Measurements from ENCODE around the gene FAM120B.
"Not testable (repeated sequence)": the region's sequence is repeated elsewhere in the genome, so short reads cannot be mapped to it uniquely, and the experiment has no call there.

Gene FAM120B, protein sequence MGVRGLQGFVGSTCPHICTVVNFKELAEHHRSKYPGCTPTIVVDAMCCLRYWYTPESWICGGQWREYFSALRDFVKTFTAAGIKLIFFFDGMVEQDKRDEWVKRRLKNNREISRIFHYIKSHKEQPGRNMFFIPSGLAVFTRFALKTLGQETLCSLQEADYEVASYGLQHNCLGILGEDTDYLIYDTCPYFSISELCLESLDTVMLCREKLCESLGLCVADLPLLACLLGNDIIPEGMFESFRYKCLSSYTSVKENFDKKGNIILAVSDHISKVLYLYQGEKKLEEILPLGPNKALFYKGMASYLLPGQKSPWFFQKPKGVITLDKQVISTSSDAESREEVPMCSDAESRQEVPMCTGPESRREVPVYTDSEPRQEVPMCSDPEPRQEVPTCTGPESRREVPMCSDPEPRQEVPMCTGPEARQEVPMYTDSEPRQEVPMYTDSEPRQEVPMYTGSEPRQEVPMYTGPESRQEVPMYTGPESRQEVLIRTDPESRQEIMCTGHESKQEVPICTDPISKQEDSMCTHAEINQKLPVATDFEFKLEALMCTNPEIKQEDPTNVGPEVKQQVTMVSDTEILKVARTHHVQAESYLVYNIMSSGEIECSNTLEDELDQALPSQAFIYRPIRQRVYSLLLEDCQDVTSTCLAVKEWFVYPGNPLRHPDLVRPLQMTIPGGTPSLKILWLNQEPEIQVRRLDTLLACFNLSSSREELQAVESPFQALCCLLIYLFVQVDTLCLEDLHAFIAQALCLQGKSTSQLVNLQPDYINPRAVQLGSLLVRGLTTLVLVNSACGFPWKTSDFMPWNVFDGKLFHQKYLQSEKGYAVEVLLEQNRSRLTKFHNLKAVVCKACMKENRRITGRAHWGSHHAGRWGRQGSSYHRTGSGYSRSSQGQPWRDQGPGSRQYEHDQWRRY

GRCh38 chr6:170306324-170307079 is at the start of gene FAM120B:
TSS of gene FAM120B (plus strand) at chr6:170306758. CDS start at chr6:170317391, 10,633 bp downstream.
- peak; percentile 97 for DNase-seq

- DNase-seq, result no peak
Observed at GRCh38 chr6:170257376-170257775, 49.2 kb upstream of the FAM120B start.

DNA sequence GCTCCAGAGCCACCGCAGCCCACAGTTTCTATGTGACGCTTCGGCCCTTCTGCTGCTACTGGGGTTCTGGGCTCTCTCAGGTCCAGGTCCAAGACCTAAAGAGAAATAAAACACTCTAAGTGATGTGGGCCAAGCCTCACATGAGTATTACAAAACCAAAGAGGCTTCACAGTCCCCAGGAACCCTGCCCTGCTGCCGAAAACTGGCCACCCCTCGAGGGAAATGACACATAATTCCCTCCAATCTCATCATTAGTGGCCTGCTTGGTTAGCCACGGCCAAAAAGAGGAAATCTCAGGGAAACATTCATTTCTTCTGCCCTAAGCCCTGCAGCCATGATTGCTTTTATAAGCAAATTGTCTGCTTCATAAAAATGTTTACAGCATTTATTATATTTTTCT is 48.2 kb upstream of the FAM120B start:
- no peak for DNase-seq

GRCh38 chr6:170259278-170259677 is 47.3 kb upstream of the FAM120B start:
- no peak for DNase-seq

DNA sequence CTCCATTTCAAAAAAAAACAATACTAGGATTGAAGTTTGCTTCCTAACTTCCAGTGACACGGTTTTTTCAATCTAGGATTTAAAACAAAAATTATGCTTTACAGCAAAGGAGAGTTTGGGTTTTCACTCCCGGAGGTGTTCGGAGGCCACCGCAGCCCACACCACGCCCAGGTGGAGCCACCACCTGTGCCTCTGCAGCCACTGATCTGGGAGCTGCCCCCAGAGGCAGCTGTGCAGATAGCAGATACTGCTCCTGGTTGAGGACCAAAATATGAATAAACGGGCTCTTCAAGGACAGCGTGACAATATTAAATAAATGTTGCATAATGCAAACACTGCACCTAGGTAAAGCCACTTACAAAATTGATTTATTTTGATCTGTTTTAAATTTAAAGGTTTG is 45.9 kb upstream of the FAM120B start:
- DNase-seq, result no peak

GRCh38 chr6:170261643-170262488 is 44.7 kb upstream of the FAM120B start:
- no peak for DNase-seq

GRCh38 chr6:170262489-170263088 is 44.0 kb upstream of the FAM120B start:
- DNase-seq, result no peak

- no peak for DNase-seq
Observed at GRCh38 chr6:170263410-170263809, 43.1 kb upstream of the FAM120B start.

DNA sequence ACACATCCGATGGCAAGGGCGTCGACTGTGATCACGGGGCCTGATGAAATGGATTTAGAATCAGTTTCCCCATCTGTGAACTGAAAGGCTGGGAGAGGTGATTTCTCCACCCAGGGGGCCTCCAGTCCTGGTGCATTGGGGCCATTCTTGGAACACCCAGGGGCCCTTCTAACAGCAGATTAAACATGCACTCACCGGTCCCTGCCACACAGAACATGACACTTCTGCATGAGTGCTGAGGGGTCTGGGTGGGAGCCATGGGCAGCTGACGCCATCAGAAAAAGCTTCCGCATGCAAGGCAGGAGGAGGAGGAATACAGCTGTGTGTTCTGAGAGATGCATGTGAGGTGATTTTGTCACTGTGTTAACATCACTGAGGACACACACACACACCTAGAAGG is 42.5 kb upstream of the FAM120B start:
- DNase-seq, result no peak

GRCh38 chr6:170264644-170265043 is 41.9 kb upstream of the FAM120B start:
- not testable (repeated sequence) for DNase-seq

DNA sequence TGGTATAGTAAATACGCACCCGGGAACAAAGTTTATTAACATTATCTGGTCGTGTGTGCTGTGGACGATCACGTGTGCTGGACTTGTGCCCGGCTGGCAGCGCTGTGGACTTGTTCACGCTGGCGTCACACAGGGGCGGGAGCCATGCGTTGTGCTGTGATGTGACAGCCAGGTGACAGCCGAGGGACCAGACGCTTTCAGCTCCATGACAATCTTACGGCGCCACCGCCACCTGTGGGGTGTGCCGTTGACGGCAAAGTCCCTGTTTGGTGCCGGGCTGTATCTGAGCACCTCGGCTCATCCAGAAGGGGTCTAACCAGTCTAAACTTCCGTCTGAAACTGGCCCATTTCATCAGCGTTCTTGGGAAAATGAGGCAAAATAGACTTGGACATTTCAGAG is 40.9 kb upstream of the FAM120B start:
- no peak for DNase-seq

GRCh38 chr6:170266061-170266825 is 40.3 kb upstream of the FAM120B start:
- DNase-seq, result no peak

GRCh38 chr6:170267688-170268087 is 38.9 kb upstream of the FAM120B start:
- DNase-seq, result no peak

GRCh38 chr6:170268216-170269129 is 38.1 kb upstream of the FAM120B start:
- DNase-seq, result no peak

DNA sequence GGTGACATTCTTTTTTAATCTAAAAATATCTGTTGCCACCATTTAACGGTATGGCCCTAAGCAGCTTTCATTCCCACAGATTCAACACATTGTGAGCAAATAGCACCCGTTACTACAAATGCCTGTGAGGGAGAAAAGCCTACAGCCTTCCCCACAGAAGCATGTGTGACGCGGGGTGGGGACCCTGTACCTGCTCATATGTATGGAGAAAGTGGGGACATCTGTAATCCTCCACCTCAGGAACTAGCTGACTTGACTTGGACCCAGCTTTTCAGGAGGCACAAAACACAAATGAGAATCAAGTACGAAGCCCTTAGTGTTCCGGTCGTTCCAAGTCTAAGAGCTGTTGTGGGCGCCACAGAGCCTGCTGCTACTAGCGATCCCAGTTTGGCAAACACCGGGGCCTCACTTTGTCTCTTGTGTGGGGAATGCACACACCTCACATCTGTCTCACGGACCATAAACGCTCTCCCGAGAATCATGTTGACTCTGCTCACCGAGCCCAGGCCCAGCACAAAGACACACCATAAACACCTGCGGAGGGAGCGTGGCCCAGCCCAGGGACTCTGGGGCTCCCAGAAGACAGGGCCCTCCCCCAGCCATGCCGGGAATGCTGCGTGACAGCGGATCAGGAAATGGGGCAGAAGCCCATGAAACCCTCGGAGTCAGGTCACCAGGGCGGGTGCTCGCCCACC is 37.3 kb upstream of the FAM120B start:
- DNase-seq, result no peak

DNA sequence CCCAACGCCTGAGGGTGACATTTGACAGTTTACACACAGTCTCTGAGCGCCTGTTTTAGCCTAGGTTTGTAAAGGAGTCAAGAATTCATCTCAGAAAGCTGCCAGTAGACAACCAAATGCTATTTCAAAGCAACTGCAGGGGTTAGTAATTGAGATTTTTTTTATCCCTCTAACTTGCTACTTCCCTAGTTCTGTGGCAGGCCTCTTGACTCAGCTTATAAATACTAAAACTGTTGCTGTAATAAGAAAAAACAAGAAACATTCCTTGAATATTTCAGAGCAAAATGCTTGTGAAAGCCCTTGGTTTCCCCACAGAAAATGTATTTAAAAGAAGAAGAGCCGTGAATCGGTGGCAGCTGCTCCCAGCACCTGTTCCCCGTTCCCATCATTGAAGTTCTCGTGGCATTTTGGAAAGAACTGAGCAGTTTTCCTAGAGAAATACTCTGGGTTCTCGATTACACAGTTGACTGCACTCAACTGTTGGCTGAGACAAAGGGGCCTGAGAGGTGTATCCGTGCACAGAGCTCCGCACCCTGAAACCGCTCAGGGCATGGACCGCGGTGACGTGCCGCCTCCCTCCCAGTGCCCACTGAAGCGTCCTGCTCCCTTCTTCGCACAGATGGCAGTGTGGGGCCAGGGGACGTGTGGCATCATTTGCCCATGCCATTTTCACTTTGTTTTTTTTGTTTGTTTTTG is 36.6 kb upstream of the FAM120B start:
- no peak for DNase-seq

DNA sequence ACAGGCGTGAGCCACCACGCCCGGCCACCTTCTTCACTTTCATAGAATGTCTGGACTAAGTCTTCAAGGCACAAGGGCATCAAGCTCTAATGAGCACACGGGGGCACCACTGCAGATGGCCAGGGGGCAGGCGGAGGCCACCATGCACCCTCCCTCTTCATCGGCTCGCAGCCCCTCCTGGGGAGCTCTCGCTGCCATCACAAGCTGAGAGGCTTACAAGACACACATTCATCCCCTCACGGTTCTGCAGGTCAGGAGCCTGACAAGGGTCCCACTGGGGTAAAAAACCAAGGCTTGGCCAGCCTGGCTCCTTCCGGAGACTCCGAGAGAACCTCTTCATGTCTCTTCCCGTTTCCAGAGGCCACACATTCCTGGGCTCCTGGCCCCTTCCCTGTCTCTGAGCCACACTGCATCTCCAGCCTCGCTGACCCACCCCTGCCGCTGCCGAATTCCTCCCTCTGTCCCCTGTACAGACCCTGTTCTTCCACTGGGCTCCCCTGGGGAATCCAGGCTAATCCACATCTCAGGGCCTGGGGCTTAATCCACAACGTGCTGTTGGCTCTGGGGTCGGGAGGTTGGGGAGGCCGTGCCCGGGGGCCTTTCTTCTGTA is 35.5 kb upstream of the FAM120B start:
- no peak for DNase-seq

DNA sequence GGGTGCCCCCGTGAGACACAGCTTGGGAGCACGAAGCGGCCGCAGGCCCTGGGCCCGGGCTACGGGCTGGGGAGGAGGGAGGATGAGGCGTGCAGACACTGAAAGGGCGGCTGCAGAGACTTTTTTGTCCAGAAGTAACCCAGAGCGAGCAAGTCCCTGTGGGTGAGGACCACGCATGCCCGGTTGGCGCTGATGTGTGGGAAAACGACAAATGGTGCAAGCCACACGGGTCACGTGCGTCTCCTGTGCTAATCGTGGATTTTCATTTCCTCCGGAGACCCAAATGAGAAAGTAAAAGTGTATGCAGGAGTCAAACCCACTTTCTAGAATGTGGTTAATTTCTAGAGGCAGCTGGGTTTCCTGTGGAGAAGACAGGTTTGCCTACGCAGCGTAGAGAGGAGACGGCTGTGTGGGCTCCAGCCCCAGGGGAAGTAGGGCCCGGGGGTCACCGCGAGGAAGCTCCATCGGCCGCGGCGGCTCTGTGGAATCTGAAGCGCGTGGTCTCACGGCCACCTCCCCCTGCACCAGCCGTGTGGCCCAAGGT is 34.7 kb upstream of the FAM120B start:
- DNase-seq, result peak; percentile 87

Data from CD4-positive, alpha-beta T cell treated with Interleukin-17A for 1 hour (primary cell).